Erythroblast (primary cell): ENCODE results near the gene UBL7.
A peak's percentile ranks its signal among the peaks of the same experiment; 100 is the strongest.

Experiments used
- DNase-seq, 2 experiments: peaks; one replicate each; lab custom pipeline; 2025; lab: John Stamatoyannopoulos, UW
- GATA1 ChIP-seq: IDR thresholded peaks from 2 replicates; pipeline ENCODE4 v1.6.1; 2011; ENCODE audit warnings: low read depth, mild to moderate bottlenecking, control low read depth, low read length, moderate library complexity
- POLR2A ChIP-seq: IDR thresholded peaks from 2 replicates; pipeline ENCODE4 v1.6.1; 2011; ENCODE audit warnings: mild to moderate bottlenecking, low read length

The UBL7 gene

GRCh38 chr15:74426404-74427281, 34.3 kb downstream of the UBL7 start:
- TF ChIP-seq POLR2A (no peak), GATA1 (no peak)
- no peak for DNase-seq

GRCh38 chr15:74425630-74426029, 35.3 kb downstream of the UBL7 start:
- peak; percentile 31 to 68 for DNase-seq
- TF ChIP-seq POLR2A, result no peak
- TF ChIP-seq GATA1, result no peak

- TF ChIP-seq GATA1 (no peak), POLR2A (no peak)
- no peak for DNase-seq
These were observed 35.9 kb downstream of the UBL7 start for GRCh38 chr15:74424901-74425528.

GRCh38 chr15:74423431-74424257, 37.3 kb downstream of the UBL7 start:
- no peak for TF ChIP-seq GATA1
- TF ChIP-seq POLR2A, result peak; percentile 42
- peak; percentile 82 to 87 for DNase-seq

- TF ChIP-seq GATA1 (no peak), POLR2A (no peak)
- peak; percentile 47 to 56 for DNase-seq
These were observed 38.1 kb downstream of the UBL7 start for GRCh38 chr15:74422652-74423430.

- TF ChIP-seq POLR2A, result no peak
- no peak for TF ChIP-seq GATA1
- DNase-seq, result peak in 1 of 2 experiments; percentile 56
These were observed 38.7 kb downstream of the UBL7 start for GRCh38 chr15:74422265-74422651.

- no peak for DNase-seq
- TF ChIP-seq GATA1 (no peak), POLR2A (no peak)
These were observed 39.4 kb downstream of the UBL7 start for GRCh38 chr15:74421302-74422245.

- peak; percentile 93 to 96 for DNase-seq
- peak; percentile 75 for TF ChIP-seq POLR2A
- no peak for TF ChIP-seq GATA1
These were observed 40.6 kb downstream of the UBL7 start for GRCh38 chr15:74420193-74420905.

GRCh38 chr15:74419432-74419831, 41.5 kb downstream of the UBL7 start:
- no peak for TF ChIP-seq GATA1
- TF ChIP-seq POLR2A, result no peak
- DNase-seq, result no peak

- no peak for TF ChIP-seq POLR2A
- no peak for TF ChIP-seq GATA1
- DNase-seq, result no peak
These were observed 42.2 kb downstream of the UBL7 start for GRCh38 chr15:74418575-74419338.

- TF ChIP-seq GATA1 (no peak), POLR2A (no peak)
- no peak for DNase-seq
These were observed 43.3 kb downstream of the UBL7 start for GRCh38 chr15:74417670-74418069.
